Measurements from ENCODE around the gene TRIM31.
A peak's percentile ranks its signal among the peaks of the same experiment; 100 is the strongest.

The TRIM31 gene

DNA sequence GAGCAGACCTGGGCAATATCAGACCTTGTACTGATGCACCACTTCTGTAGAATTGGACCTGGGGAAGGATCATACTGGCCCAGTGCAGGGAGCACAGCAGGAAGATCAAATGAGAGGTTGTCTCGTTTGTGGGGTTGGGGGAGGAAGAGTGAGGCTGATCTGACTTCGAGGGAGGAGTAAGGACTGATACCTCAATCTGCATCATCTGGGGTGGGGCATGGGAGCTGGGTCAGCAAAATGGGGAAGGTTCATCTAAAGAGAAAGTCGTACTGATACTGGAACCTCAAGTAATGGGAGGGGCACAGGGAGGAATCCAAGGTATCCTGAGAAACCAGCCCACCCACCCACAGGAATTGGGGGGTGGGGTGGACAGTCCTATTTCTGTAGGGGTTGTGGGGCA is 41.0 kb downstream of the TRIM31 start:
- peaks cover 40% of the 10 kb centered on the region for H3K36me3 Mint-ChIP-seq
- DNase-seq, result no peak
- peaks cover 55% of the 10 kb centered on the region for H3K4me1 Mint-ChIP-seq
- H3K27ac Mint-ChIP-seq, result no peak overlapping the region
- peaks cover 66% of the 10 kb centered on the region for H3K27me3 Mint-ChIP-seq
- H3K4me3 Mint-ChIP-seq, result no peak overlapping the region
- H3K9me3 Mint-ChIP-seq, result no peaks in the 10 kb centered on the region
- CTCF ChIA-PET, result no interaction called here

DNA sequence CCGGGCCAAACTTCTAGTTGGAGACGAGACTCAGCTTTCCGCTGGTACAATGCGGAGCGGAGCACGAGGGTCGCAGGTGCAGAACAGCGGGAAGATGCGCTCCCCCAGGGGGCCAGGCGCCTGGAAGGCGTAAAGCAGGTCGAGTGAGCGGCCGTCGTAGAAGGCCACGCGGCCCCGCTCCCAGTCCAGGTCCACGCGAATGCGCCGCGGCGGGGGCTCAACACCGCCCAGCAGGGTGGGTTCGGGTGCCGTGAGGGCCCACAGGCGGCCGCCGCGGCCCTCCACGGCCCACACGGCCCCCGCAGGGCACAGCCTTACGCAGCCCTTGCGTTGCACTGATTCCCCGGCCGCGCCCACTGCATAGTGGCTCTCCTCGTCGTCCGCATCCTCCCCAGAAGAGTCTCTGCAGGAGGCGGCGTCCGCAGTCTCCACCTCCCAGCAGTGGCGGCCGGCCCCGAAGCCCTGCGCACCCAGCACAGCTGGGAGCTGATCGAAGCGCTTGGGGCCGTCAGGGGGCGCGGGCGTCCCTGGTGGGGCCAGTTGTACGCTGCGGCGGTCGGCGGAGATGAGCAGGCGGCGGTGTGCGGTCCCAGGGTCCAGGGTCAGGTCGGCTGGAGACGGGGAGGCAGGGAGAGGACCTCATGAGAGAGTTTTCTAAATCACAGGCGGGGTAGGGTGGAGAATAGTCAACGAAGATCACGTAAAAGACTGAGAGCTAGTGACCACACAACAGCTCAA is 41.6 kb downstream of the TRIM31 start:
- peaks cover 41% of the 10 kb centered on the region for H3K36me3 Mint-ChIP-seq
- no peak overlapping the region for H3K27ac Mint-ChIP-seq
- DNase-seq, result no peak
- CTCF ChIA-PET, result interaction anchor here (1.3 kb wide), 1 partner anchor 97 kb away, joined by 3 read pairs; no protein-coding TSS in a partner anchor
- peaks cover 53% of the 10 kb centered on the region for H3K4me1 Mint-ChIP-seq
- H3K4me3 Mint-ChIP-seq, result no peak overlapping the region
- no peaks in the 10 kb centered on the region for H3K9me3 Mint-ChIP-seq
- peaks cover 61% of the 10 kb centered on the region for H3K27me3 Mint-ChIP-seq

DNA sequence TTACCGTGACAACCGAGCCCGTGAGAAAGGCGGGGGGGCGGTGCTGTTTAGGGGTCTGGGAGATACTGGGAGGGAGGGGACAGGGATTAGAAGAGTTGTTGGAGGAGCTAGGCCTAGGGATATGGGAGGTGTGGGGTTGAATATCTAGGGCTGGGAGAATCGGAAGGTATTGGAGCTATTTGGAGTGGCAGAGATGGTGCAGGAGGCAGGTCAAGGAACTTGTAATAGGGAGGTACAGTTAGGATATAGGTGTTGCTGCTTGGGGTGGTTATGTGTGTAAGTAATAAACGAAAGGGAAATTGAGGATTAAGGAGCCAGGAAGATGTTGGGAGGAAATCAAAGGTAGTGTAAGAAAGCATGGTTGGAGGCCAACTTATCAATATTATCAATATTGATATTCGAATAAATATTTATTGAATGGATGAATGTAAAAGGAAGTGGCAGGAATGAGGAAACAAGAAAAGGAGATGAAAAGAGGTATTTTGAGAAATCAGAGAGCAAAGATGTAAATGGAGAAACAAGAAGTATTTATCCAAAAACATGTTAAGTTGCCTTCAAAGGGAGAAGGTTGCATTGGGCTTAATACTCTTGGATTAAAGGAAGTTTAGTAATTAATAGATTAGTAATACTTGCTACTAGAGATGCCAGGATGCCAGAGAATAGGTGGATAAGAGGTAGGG is 45.3 kb downstream of the TRIM31 start:
- CTCF ChIA-PET, result interaction anchor here (1.7 to 1.8 kb wide), 2 partner anchors 9 to 36 kb away, joined by 4 to 5 read pairs; no protein-coding TSS in a partner anchor
- H3K36me3 Mint-ChIP-seq, result peaks cover 59% of the 10 kb centered on the region
- no peak for DNase-seq
- peaks cover 24% of the 10 kb centered on the region for H3K27me3 Mint-ChIP-seq
- H3K4me3 Mint-ChIP-seq, result peak overlapping the region; percentile 92
- peaks cover 61% of the 10 kb centered on the region for H3K4me1 Mint-ChIP-seq
- H3K27ac Mint-ChIP-seq, result peak overlapping the region; percentile 97
- no peaks in the 10 kb centered on the region for H3K9me3 Mint-ChIP-seq

DNA sequence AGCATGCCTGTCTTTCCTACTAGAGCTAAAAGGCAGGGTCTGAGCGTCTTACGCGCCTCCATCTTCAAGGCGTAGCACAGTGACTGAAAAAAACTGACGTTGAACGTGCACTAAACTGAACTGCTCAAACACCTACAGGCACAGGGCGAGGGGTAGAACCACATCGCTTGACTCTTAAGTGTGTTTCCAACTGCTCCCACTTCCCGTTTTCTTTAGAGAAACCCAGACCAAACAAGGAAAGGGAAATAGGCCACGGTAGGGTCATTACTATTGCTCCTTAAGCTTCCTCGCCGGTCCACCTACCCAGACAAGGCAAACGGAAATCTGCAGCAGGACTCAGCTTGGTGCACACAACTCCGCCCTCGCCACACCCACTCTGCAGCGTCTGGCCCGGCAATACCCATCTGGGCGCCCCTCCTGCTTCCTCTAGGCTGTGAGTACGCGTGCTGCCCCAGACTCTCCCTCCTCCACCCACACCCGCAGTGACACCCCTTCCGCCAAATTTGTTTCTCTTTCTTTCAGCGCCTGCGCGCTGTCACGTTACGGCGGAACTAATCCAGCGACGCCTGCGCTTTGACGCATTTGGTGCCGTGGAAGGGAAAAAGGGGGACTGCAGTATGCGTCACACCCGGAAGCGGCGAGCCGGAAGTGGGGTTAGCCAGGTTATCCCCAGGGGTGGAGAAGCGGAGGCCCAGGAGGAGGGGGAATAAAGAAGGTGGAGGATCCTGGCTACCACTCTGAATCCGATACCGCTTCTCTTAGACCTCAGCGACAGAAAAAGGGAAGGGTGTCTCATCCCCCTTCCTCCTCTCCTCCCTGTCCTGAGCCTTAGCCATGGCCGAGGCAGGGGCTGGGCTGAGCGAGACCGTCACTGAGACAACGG is 46.1 kb downstream of the TRIM31 start, which contains the start of gene PPP1R11:
PPP1R11 (plus strand) TSS at position 622 of the 883 bp plus-strand sequence; CDS start at position 835, 213 bp downstream.
- Mint-ChIP-seq H3K4me1 (peaks cover 61% of the 10 kb centered on the region), H3K4me3 (peak within 1 kb of the TSS; percentile 92), H3K27me3 (peaks cover 16% of the 10 kb centered on the region), H3K9me3 (no peaks in the 10 kb centered on the region), H3K36me3 (peaks cover 56% of the 10 kb centered on the region), H3K27ac (peak within 1 kb of the TSS; percentile 97)
- peak; percentile 99 for DNase-seq
- CTCF ChIA-PET, result interaction anchor here (1.7 to 1.8 kb wide), 2 partner anchors 10 to 36 kb away, joined by 4 to 5 read pairs; no protein-coding TSS in a partner anchor

DNA sequence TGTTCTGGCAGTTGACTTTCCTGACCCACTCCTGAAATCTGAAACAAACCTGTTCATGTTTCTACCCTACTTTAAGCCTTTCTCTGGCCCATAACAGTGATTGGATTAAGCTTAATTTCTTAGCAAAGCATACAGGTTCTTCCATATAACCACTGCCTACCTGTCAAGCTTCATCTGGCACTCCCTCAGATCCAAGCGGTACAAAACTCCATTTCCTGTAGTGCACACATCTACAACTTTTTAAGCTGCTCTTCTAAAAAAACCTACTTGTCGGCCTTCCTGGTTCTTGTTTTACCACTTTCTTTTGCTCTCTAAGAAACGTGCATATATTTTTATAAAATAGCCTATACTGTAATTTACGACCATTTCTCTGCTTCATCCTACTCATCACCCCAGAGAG is 46.8 kb downstream of the TRIM31 start:
- Mint-ChIP-seq H3K9me3 (no peaks in the 10 kb centered on the region), H3K36me3 (peaks cover 56% of the 10 kb centered on the region), H3K4me1 (peaks cover 61% of the 10 kb centered on the region), H3K27ac (peak overlapping the region; percentile 97), H3K4me3 (peak overlapping the region; percentile 92), H3K27me3 (peaks cover 9% of the 10 kb centered on the region)
- CTCF ChIA-PET, result interaction anchor here (1.0 to 1.8 kb wide), 4 partner anchors 10 to 412 kb away, joined by 3 to 5 read pairs (median 4); no protein-coding TSS in a partner anchor
- no peak for DNase-seq

DNA sequence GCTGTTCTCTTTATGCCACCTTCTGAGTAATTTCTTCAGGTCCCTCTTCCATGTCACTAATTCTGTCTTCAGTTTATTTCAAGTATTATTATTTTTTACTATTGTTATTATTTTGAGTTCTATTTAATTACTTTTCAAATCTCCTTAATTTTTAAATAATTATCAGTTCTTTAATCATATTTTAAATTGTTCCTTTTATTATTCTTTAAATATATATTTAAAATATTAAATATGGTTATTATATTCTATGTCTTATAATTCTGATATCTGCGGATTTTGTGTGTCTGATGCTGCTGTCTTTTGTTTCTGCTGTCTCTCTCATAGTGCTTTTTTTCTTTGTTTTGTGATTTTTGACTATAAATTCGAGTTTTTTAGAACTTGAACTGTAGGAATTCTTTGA is 49.6 kb downstream of the TRIM31 start:
- H3K36me3 Mint-ChIP-seq, result peaks cover 37% of the 10 kb centered on the region
- H3K9me3 Mint-ChIP-seq, result no peaks in the 10 kb centered on the region
- H3K4me3 Mint-ChIP-seq, result peak overlapping the region; percentile 39
- peak overlapping the region; percentile 77 for H3K27ac Mint-ChIP-seq
- no peaks in the 10 kb centered on the region for H3K27me3 Mint-ChIP-seq
- no peak for DNase-seq
- CTCF ChIA-PET, result no interaction called here
- H3K4me1 Mint-ChIP-seq, result peaks cover 63% of the 10 kb centered on the region

DNA sequence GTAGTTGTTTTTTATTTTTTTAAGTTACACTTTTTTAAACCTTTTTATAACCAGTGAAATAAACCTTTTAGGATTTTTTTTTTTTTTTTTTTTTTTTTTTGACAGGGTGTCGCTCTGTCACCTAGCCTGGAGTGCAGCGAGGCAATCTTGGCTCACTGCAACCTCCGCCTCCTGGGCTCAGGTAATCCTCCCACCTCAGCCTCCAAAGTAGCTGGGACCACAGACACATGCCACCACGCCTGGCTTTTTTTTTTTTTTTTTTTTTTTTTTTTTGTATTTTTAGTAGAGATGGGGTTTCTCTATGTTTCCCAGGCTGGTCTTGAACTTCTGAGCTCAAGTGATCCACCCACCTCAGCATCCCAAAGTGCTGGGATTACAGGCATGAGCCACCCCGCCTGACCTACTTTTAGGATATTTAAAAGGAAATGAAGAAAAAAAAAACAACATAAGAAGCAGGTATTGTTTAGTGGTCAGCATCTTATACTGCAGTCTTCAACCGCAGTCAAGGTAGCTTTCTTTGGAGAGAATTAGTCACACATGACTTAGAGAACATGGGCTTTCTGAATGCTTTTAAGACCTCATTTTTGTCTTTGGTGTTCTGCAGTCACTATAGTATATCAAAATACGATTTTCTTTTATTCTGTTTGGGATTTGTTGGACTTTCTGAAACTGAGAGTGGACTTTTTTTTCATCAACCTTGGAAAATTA is 50.3 kb downstream of the TRIM31 start:
- no peak for DNase-seq
- H3K4me3 Mint-ChIP-seq, result peak overlapping the region; percentile 93
- CTCF ChIA-PET, result interaction anchor here (1.8 kb wide), 1 partner anchor 39 kb away, joined by 4 read pairs; no protein-coding TSS in a partner anchor
- H3K27me3 Mint-ChIP-seq, result no peaks in the 10 kb centered on the region
- peak overlapping the region; percentile 96 for H3K27ac Mint-ChIP-seq
- H3K36me3 Mint-ChIP-seq, result peaks cover 33% of the 10 kb centered on the region
- H3K9me3 Mint-ChIP-seq, result no peaks in the 10 kb centered on the region
- H3K4me1 Mint-ChIP-seq, result peaks cover 56% of the 10 kb centered on the region

DNA sequence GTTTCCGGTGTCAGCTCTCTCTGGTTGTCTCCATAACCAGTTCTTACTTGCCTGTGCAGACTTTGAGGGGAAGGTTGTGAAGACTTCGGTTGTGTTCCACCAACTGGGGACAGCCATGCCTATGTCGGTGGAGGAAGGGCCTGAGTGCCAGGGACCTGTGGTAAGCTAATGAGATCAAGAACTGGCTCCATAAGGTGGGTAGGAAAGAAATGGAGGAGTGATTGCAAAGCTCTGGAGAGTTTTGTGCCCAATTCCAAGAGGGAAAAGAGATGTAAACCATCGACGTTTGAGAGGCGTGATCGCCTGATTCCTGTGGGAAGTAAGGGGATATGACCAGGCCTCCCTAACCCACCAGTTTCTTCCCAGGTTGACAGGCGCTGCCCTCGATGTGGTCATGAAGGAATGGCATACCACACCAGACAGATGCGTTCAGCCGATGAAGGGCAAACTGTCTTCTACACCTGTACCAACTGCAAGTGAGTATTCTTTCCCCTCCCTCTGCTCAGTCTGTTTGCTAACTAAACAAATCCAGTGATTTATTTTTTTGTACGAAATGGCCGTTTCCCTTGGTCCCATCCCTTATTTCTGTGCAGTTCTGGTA is 50.9 kb downstream of the TRIM31 start:
- Mint-ChIP-seq H3K27ac (peak overlapping the region; percentile 96), H3K9me3 (no peaks in the 10 kb centered on the region), H3K27me3 (no peaks in the 10 kb centered on the region), H3K36me3 (peaks cover 36% of the 10 kb centered on the region), H3K4me3 (peak overlapping the region; percentile 93), H3K4me1 (peaks cover 52% of the 10 kb centered on the region)
- DNase-seq, result peak; percentile 65
- CTCF ChIA-PET, result interaction anchor here (1.8 kb wide), 1 partner anchor 40 kb away, joined by 4 read pairs; no protein-coding TSS in a partner anchor

DNA sequence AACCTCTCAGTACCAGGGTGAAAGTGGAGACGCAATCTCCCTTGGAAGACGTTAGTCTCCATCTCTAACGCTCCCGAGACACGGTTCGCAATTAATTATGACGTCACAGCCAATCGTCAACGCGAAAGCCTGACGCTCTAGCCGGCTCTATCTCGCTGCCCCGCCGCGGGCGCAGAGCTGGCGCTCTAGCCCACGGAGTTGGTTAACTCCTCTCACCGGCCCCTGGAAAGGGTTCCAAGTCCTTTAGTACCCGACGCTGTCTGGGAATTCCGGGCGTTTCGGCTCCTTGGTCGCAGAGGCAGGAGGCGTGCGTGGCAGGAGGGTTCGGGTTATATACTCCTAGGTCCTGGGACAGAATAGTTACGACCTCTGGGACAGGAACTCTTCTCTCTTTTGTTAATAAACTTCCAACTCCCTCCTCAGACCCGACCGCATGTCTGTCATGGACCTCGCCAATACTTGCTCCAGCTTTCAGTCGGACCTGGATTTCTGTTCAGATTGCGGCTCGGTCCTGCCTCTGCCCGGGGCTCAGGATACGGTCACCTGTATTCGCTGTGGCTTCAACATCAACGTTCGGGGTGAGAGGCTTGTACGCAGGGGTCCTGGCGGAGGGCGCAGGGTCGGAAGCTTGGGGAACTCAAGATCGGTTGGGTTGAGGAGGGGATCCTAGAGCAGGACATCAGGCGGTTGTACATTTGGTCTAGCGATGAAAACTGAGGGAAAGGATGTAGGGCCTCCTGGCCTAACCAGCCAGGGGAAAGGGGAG is 51.6 kb downstream of the TRIM31 start, which contains the start of gene POLR1H:
POLR1H (plus strand) TSS at position 174 of the 766 bp plus-strand sequence; CDS start at position 434, 260 bp downstream.
- Mint-ChIP-seq H3K36me3 (peaks cover 35% of the 10 kb centered on the region), H3K4me1 (peaks cover 47% of the 10 kb centered on the region), H3K27me3 (no peaks in the 10 kb centered on the region), H3K9me3 (no peaks in the 10 kb centered on the region), H3K27ac (peak within 1 kb of the TSS; percentile 96), H3K4me3 (peak within 1 kb of the TSS; percentile 93)
- peak; percentile 93 for DNase-seq
- CTCF ChIA-PET, result interaction anchor here (0.8 to 1.8 kb wide), 3 partner anchors 17 to 42 kb away, joined by 3 to 4 read pairs (median 4); no protein-coding TSS in a partner anchor

DNA sequence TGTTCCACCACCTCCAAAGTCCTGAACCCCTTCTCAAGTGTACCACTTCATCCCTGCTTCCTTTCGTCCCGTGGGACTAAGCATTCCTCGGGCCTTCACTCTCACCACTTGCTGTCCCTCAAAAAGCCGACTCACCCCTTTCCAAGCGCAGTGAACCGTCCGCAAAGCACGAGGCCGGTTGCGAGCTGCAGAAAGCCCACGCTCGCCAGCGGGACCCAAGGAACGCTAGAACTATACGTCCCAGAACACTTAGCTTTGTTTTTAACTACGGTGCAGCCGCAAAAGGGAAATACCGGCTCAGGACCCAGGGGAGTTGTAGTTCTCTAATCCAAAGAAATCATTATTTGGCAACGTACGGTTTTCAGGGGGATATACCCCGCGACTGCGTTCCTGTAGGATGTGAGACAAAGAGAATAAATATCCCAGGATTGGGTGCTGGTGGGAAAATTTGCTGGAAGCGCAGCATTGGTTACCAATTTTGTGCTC is 52.2 kb downstream of the TRIM31 start:
- peak; percentile 42 for DNase-seq
- no peaks in the 10 kb centered on the region for H3K9me3 Mint-ChIP-seq
- no peaks in the 10 kb centered on the region for H3K27me3 Mint-ChIP-seq
- peaks cover 41% of the 10 kb centered on the region for H3K4me1 Mint-ChIP-seq
- peak overlapping the region; percentile 96 for H3K27ac Mint-ChIP-seq
- peaks cover 36% of the 10 kb centered on the region for H3K36me3 Mint-ChIP-seq
- CTCF ChIA-PET, result interaction anchor here (0.6 to 1.8 kb wide), 6 partner anchors 9 to 70 kb away, joined by 3 to 5 read pairs (median 4); no protein-coding TSS in a partner anchor
- peak overlapping the region; percentile 93 for H3K4me3 Mint-ChIP-seq

DNA sequence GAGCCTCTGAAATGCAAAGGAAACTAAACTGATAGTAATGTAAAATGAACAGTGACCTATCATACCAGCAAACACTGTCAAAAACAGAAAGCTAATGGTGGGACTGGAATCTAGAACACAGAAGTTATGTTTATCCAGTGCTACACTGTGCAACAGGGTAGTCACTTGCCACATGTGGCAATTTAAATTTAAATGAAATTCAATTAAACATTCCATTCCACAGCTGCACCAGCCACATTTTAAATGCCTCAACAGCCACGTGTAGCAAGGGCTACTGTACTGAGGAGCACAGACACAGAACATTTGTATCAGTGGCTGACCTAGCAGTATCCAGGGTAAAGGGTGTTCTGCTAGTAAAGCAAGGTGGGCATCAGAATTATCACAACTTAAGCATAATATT is 57.4 kb downstream of the TRIM31 start:
- peaks cover 20% of the 10 kb centered on the region for H3K36me3 Mint-ChIP-seq

DNA sequence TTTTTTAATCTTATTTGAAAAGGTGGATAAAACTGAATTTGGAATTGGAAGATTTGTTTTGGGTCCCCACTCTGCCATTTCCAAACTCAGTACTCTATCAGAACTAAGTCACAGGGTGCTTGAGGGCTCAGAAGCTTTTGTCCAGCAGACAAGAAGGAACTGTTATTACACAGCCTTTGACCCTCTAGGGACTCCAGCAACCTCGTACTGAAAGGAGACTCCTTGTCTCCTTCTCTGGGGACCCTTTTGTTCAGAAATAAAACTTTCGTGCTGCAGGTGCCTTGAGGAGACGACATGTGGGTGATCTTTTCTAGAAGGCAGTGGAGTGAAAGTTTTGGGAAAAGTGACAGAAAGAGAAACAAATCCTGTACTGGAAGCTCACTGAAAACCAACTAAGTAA is 59.2 kb downstream of the TRIM31 start:
- CTCF ChIA-PET, result no interaction called here
- H3K4me3 Mint-ChIP-seq, result no peak overlapping the region
- no peaks in the 10 kb centered on the region for H3K9me3 Mint-ChIP-seq
- no peak overlapping the region for H3K27ac Mint-ChIP-seq
- H3K36me3 Mint-ChIP-seq, result peaks cover 20% of the 10 kb centered on the region
- DNase-seq, result no peak
- H3K4me1 Mint-ChIP-seq, result no peaks in the 10 kb centered on the region
- no peaks in the 10 kb centered on the region for H3K27me3 Mint-ChIP-seq

More for the DNA sequence above, 57.4 kb downstream of the TRIM31 start:
- H3K9me3 Mint-ChIP-seq, result no peaks in the 10 kb centered on the region
- H3K4me1 Mint-ChIP-seq, result peaks cover 13% of the 10 kb centered on the region
- no peak for DNase-seq
- no peaks in the 10 kb centered on the region for H3K27me3 Mint-ChIP-seq
- CTCF ChIA-PET, result no interaction called here
- H3K4me3 Mint-ChIP-seq, result no peak overlapping the region
- H3K27ac Mint-ChIP-seq, result no peak overlapping the region

Measured in activated naive CD4-positive, alpha-beta T cell treated with anti-CD3 and anti-CD28 coated beads, Interleukin-2, amount 10 ng/mL, durations not matched to agents 7 days and 5 days (primary cell).